ENCODE measurements around the gene AMPD3.

Gene AMPD3

DNA sequence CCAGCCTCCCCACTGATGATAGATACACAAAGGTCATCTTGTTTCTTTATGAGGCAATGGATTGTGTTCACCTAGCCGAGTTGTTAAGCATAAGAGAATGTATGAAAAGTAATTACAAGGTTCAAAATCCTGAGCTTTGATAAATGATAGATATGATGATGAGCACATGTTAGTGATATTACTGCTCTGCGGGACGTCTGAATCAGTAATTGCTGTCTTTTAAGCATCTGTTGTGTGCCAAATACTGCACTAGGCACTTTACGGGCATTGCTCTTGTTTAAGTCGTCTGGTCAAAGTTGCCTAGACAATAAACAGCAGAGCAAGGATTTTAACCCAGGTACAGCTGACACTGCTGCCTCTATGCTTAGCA is 86.5 kb downstream of the AMPD3 start:
- DNase-seq = no peak

DNA sequence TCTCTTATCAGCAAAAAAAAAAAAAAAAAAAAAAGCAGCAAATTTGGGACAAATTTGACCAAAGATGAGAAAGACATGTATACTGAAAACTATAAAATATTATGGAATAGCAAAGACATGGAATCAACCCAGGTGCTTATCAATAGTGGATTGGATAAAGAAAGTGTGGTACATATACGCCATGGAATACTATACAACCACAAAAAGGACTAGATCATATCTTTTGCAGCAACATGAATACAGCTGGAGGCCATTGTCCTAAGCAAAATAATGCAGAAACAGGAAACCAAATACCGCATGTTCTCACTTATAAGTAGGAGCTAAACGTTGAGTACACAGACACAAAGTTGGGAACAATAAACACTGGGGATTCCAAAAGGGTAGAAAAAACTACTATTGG is 87.7 kb downstream of the AMPD3 start:
- no peak for DNase-seq

GRCh38 chr11:10543782-10544181 is 88.7 kb downstream of the AMPD3 start:
- DNase-seq = no peak

DNA sequence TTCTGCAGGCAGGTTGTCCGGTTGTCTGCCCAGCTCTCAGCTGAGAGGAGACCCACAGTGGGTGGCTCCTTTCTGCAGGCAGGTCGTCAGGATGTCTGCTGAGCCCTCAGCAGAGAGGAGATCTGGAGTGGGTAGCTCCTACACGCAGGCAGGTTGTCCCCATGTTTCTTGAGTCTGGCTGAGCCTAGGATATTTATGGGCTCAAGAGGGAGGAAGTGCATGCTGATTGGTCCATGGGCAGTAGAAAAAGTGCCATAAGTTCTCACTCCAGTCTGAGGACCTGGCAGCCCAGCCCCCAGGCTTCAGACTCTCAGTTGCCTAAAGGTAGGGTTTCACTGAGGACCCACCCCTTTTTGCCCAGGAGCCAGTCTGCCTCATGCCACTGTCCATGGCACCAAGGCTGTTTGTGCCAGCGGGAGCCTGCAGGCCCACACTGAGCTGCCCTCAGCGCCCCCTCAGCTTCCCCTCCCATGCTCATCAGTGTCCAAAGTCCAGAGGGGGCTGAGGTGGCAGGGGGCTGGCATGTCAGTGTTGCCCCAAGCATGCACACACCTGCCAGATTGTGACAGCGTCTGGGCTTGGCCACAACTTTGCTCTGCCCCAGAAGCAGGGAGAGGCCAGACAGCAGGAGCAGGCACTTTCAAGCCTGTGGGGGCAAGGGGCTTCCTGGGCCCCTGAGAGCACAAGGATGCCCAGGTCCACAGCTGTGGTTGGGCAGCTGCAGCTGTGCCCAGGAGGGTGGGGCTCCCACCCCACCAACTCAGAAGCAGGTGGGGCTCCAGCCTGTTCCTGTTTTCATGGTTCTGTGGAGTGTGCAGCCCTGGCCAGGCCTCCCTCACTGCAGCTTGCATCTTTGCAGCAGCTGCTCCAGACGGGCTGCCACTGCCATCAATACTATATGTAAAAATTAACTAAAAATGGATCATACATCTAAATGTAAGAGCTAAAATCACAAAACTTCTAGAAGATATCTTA is 89.7 kb downstream of the AMPD3 start:
- peak in 1 of 2 donors; percentile 57 for DNase-seq

DNA sequence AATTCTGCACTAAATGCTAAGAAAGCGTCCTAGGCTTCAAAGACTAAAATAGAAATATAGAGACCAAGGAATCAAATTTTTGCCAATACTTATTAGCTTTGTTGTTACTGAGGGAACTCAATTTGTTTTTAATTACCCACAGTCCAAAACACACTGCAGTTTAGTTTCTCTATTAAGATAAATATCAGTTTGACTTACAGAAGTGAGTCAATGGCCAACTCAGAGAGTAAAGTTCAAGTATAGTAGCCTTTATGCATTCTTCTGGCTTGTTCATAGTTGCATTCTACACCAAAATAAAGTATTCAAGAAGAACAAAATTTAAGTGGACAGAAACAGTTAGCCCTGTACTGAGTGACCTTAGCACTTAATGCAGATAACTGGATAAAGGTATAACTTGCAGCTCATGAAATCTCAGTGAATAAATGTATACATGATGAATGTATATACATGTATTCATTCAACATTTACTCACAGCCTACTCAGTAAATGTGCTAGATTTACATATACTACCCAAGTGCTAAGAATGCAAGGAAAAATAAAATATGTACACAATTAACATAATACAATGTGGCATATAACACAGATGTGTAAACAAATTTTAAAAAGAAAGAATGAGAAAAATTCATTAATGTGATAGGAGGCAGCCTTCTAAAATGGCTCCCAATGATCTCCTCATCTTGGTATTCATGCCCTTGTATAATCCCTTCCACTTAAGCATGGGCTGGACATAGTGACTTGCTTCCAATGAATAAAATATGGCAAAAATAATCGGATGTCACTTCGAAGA is 95.6 kb downstream of the AMPD3 start:
- DNase-seq = no peak

DNA sequence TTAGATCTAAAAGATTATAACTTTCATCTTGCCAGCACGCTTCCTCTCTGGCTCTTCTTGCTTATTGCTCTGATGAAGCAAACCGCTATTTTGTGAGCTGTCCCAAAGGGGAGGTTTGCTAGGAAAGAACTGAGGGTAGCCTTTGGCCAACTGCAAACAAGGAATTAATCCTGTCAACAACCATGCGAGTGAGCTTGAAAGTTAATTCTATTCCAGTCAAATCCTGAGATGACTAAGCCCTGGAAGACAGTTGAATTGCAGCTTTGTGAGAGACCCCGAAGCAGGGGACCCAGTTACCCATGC is 96.2 kb downstream of the AMPD3 start:
- no peak for DNase-seq

DNA sequence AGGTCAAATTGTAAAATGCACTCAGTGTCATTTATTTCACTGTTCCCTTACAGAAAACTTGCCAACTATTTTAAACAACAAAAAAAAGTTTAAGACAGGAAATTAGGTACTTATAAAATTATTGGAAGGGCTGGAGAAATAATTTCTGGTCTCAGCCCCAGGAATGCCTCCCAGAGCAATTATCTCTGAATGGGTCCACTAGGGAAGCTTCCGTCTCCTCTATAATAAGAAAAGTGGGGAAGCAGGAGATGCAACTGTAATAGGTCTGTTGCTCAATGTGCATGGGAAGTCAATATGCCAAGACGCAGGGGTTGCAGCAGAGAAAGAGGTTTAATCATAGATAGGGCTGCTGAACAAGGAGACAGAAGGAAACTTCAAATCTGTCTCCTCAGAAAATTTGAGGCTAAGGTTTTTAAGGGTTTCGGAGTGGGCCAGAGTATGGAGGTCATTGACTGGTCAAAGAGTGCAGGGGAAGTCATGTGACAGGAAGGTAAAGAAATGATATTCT is 96.8 kb downstream of the AMPD3 start:
- no peak for DNase-seq

DNA sequence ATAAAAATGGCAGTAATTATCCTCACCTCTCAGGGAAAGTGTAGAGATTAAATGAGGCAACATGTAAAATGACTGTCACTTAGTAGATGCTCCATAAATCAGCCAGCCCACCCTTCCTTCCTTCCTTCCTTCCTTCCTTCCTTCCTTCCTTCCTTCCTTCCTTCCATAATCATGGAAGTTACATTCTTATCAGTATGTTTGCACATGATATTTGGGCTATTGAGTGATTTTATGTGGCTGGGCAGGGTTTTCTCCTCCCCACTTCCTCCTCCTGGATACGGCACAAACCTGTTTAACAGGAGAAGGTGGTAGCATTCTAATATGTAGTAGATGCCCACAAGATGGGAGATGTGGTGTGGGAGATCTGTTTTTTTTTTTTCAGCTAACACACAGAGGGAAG is 101.5 kb downstream of the AMPD3 start:
- no peak for DNase-seq
